ENCODE data around the gene SVIP. TPM values are rescaled to one million over a fixed set of nuclear protein-coding genes. Genes with fewer than 3 reads are reported as not detected.

The SVIP gene
- total and polyA plus RNA-seq, 7 donors = 6.9 to 17.1 (median 12.2) TPM

DNA sequence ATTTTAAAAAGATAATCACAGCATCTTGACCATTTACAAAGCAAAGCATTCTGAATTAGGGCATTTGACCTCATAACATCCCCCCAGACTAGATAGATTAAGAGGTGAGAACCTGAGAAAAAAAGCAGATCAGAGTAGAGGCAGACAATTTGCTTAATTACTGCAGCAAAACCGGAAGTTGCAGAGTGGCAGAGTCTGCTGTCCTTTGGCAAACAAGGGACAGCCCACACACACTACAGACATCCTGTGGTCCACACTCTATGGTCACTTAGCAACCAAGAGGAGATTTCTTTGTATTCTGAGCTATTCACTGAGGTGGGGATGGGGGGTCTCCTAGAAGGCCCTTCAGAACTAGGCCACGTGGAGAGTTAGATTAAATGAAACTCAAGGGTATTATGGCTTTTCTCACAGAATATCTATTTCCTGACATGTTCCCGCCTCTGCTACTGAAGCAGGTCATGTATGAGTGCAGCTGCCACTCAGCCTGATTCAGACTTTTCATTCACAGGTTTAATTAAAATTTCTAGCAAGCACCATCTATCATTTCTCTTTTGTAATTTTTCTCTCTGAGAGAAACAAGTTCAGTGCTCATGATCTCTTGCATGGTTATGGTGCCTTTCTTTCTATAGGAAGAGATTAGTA lies 48.5 kb downstream of the SVIP start:
- no peaks in the 10 kb centered on the region for H3K27me3 ChIP-seq
- intact Hi-C loops (cut with DNase I) = loop anchor here (10.0 kb wide), 1 partner anchor 536 kb away; no protein-coding TSS in a partner anchor

DNA sequence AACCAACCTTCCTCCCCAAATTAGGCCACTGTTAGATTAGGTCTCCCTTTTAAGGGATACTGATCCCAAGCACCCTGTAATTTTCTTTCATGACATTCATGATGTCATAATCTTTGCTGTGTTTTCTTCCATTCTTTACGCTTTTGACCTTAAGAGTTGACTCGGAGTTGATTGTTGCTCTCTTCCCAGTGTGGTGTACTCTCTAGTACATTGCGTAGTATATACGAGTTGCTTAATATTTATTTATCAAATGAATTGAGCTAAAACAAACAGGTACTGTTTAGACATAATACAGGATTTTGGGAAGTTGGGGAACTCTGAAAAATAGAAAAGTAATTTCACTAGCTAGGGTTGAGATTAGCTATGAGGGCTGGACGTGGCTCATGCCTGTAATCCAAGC lies 49.8 kb downstream of the SVIP start:
- Histone ChIP-seq H3K36me3 (no peaks in the 10 kb centered on the region), H3K27ac (no peak overlapping the region), H3K4me3 (no peak overlapping the region), H3K9me3 (no peaks in the 10 kb centered on the region), H3K4me1 (no peaks in the 10 kb centered on the region), H3K27me3 (no peaks in the 10 kb centered on the region)
- intact Hi-C loops (cut with DNase I) = loop anchor here (10.0 kb wide), 1 partner anchor 535 kb away; no protein-coding TSS in a partner anchor
- DNase-seq = no peak
- 89 to 92% methylated on average over 5 of the region's 5 CpGs for WGBS, 2 donors
- TF ChIP-seq POLR2A (IDR thresholded peaks at IDR 0.05) (no peak), EP300 (IDR thresholded peaks at IDR 0.05) (no peak)

More for the DNA sequence above, 48.5 kb downstream of the SVIP start:
- Histone ChIP-seq H3K9me3 (no peaks in the 10 kb centered on the region), H3K4me1 (no peaks in the 10 kb centered on the region), H3K36me3 (no peaks in the 10 kb centered on the region), H3K27ac (no peak overlapping the region), H3K4me3 (no peak overlapping the region)
- TF ChIP-seq EP300 (IDR thresholded peaks at IDR 0.05) (no peak), POLR2A (IDR thresholded peaks at IDR 0.05) (no peak), POLR2AphosphoS5 (IDR thresholded peaks at IDR 0.05) (no peak)
- TF ChIP-seq, protein P1, sequence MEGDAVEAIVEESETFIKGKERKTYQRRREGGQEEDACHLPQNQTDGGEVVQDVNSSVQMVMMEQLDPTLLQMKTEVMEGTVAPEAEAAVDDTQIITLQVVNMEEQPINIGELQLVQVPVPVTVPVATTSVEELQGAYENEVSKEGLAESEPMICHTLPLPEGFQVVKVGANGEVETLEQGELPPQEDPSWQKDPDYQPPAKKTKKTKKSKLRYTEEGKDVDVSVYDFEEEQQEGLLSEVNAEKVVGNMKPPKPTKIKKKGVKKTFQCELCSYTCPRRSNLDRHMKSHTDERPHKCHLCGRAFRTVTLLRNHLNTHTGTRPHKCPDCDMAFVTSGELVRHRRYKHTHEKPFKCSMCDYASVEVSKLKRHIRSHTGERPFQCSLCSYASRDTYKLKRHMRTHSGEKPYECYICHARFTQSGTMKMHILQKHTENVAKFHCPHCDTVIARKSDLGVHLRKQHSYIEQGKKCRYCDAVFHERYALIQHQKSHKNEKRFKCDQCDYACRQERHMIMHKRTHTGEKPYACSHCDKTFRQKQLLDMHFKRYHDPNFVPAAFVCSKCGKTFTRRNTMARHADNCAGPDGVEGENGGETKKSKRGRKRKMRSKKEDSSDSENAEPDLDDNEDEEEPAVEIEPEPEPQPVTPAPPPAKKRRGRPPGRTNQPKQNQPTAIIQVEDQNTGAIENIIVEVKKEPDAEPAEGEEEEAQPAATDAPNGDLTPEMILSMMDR (IDR thresholded peaks at IDR 0.05) = no peak
- 38 to 45% methylated on average over 3 of the region's 3 CpGs for WGBS, 2 donors
- DNase-seq = no peak

DNA sequence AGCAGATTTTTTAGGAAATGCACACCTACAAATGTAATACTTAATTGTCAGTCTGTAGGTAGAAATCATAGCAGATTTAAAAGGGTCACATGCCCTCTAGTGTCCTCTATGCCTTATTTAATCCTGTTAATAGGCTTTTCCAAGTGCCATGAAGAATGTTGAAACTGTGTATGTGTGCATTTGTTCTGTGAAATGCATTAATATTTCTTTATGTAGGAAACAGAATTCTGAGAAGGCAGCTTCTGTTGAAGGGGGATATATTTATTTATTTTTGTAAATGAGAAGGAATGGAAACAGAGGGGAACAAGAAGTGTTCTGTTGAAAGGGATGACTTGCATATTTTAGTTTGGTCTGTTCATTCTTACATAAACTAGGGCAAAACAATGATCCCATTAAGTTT lies 51.0 kb downstream of the SVIP start:
- TF ChIP-seq, protein P1 (IDR thresholded peaks at IDR 0.05) = no peak
- TF ChIP-seq POLR2A (IDR thresholded peaks at IDR 0.05) = no peak
- no peak overlapping the region for H3K4me3 ChIP-seq
- no peaks in the 10 kb centered on the region for H3K9me3 ChIP-seq
- no peaks in the 10 kb centered on the region for H3K27me3 ChIP-seq
- no peak for DNase-seq
- no peak overlapping the region for H3K27ac ChIP-seq
- H3K4me1 ChIP-seq = no peaks in the 10 kb centered on the region
- intact Hi-C loops (cut with DNase I) = no loop called here
- no peaks in the 10 kb centered on the region for H3K36me3 ChIP-seq

DNA sequence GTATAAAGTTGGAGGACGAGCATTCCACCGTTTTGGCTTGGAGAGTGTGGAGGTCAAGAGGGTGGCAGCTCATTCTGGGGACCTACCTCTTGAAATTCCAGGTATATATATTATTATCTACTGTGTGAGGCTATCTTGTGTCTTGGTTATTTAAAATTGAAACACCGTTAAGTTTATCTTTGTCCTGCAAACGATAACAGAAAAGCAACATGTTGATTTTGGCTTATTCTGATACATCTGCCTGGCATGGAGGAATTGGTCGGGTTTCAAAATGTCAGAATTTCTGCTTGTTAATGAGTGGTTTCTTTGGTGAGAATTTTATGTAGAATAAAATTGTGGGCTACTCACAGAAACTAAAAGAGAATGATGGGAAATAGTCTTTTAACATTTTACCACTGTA lies 54.4 kb downstream of the SVIP start:
- Histone ChIP-seq H3K9me3 (no peaks in the 10 kb centered on the region), H3K27ac (no peak overlapping the region), H3K4me3 (no peak overlapping the region), H3K36me3 (no peaks in the 10 kb centered on the region), H3K27me3 (no peaks in the 10 kb centered on the region), H3K4me1 (no peaks in the 10 kb centered on the region)
- 85 to 89% methylated on average over 5 of the region's 5 CpGs for WGBS, 2 donors
- intact Hi-C loops (cut with DNase I) = no loop called here
- DNase-seq = no peak
- no peak for TF ChIP-seq EP300 (IDR thresholded peaks at IDR 0.05)
- no peak for TF ChIP-seq POLR2A (IDR thresholded peaks at IDR 0.05)
- TF ChIP-seq, protein P1 (IDR thresholded peaks at IDR 0.05) = no peak
- TF ChIP-seq POLR2AphosphoS5 (IDR thresholded peaks at IDR 0.05) = no peak

DNA sequence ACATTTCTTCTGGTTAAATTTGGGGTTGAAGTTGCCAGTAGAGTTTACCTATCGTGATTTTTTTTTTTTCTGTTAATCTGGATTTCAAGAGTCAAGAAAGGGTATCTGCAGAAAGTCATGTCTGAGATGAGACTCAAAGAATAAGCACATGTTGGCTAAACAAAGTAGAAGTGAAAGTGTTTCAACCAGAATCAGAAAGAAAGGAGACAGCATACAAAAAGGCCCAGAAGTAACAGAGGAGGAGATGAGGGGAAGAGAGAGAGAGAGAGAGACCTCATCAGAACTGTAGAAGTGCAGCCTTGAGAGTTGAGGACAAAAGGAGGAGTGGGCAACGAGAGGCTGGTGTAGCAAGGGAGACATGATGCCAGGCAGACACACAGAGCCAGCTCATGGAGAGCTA lies 54.9 kb downstream of the SVIP start:
- H3K27me3 ChIP-seq = no peaks in the 10 kb centered on the region
- TF ChIP-seq POLR2A (IDR thresholded peaks at IDR 0.05) (no peak), EP300 (IDR thresholded peaks at IDR 0.05) (no peak), POLR2AphosphoS5 (IDR thresholded peaks at IDR 0.05) (no peak)
- TF ChIP-seq, protein P1 (IDR thresholded peaks at IDR 0.05) = no peak
- WGBS, 2 donors = 84 to 90% methylated on average over 2 of the region's 2 CpGs
- H3K9me3 ChIP-seq = no peaks in the 10 kb centered on the region
- intact Hi-C loops (cut with DNase I) = no loop called here
- H3K27ac ChIP-seq = no peak overlapping the region
- no peaks in the 10 kb centered on the region for H3K36me3 ChIP-seq
- no peaks in the 10 kb centered on the region for H3K4me1 ChIP-seq
- no peak overlapping the region for H3K4me3 ChIP-seq
- no peak for DNase-seq
